ENCODE measurements around the gene GOLGA6L10. TPM values are rescaled to one million over a fixed set of nuclear protein-coding genes. Genes with fewer than 3 reads are reported as not detected.
"Not testable (repeated sequence)": the region's sequence is repeated elsewhere in the genome, so short reads cannot be mapped to it uniquely, and the experiment has no call there.

Gene GOLGA6L10
- total RNA-seq, 8 experiments from 2014 or later = 0.41 to 3.0 (median 1.3) TPM; not detected in 1

GRCh38 chr15:82365692-82366323 is 16.5 kb upstream of the GOLGA6L10 start:
- H3K4me1 ChIP-seq (replicated peaks in 1 of 2); H3K4me3 ChIP-seq; in situ Hi-C loops (cut with MboI; ENCODE audit: low pct_unique_long_range_greater_than_20kb in 2 of 9, low sequenced_read_pairs in 9 of 9, unreplicated experiment in 9 of 9); H3K27ac ChIP-seq: not testable (repeated sequence)
- WGBS, 10 experiments = no CpG with 5 or more reads among the region's 6 CpGs
- ATAC-seq (replicated peaks in 6 of 8) = peak; percentile 65 to 99 (median 82)

DNA sequence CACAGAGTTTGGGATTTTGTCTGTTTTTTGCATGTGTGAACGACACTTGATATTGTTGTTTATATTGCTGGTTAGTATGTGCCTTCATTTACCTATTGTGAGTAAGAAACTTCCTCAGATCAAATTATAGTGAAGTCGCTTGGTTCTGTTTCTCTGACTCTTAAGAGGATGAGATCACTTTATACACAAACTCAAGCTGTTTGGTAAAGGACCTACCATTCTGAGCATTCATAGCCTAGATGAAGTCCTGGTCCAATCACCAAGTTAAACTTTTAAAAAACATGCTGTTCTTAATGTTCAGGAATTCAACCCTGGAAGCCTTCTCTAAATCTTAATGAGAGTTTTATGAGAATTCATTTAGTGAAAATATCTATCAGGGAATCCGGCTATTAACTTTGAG is 15.3 kb upstream of the GOLGA6L10 start:
- in situ Hi-C loops (cut with MboI; ENCODE audit: low pct_unique_long_range_greater_than_20kb in 2 of 9, low sequenced_read_pairs in 9 of 9, unreplicated experiment in 9 of 9) = not testable (repeated sequence)
- WGBS, 10 experiments = no CpG with 5 or more reads among the region's 3 CpGs

GRCh38 chr15:82362790-82363189 is 13.5 kb upstream of the GOLGA6L10 start:
- ATAC-seq (replicated peaks in 6 of 8) = peak; percentile 31 to 89 (median 85)
- H3K27ac ChIP-seq; in situ Hi-C loops (cut with MboI; ENCODE audit: low pct_unique_long_range_greater_than_20kb in 2 of 9, low sequenced_read_pairs in 9 of 9, unreplicated experiment in 9 of 9); H3K4me3 ChIP-seq; H3K4me1 ChIP-seq (replicated peaks in 1 of 2): not testable (repeated sequence)
- WGBS, 10 experiments = no CpG with 5 or more reads among the region's 3 CpGs

More for the DNA sequence above, 15.3 kb upstream of the GOLGA6L10 start:
- ATAC-seq (replicated peaks in 6 of 8); H3K4me3 ChIP-seq; H3K4me1 ChIP-seq (replicated peaks in 1 of 2); H3K27ac ChIP-seq: not testable (repeated sequence)

DNA sequence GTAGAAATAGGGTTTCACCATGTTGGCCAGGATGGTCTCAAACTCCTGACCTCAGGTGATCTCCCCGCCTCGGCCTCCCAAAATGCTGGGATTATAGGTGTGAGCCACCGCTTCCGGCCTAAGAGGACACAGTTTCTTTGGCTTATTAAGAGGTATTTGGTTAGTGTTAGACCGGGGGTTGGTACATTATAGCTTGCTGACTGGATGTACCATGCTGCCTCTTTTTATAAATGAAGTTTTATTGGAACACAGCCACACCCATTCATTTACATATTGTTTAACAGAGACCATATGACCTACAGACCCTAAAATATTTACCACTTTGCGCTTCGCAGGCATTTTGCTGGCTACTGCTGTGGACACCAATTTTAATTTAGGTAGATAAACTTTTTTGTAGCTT is 11.3 kb upstream of the GOLGA6L10 start:
- H3K27ac ChIP-seq; H3K4me3 ChIP-seq; in situ Hi-C loops (cut with MboI; ENCODE audit: low pct_unique_long_range_greater_than_20kb in 2 of 9, low sequenced_read_pairs in 9 of 9, unreplicated experiment in 9 of 9); H3K4me1 ChIP-seq (replicated peaks in 1 of 2): not testable (repeated sequence)
- no CpG with 5 or more reads among the region's 7 CpGs for WGBS, 10 experiments
- ATAC-seq (replicated peaks in 6 of 8) = peak in 2 of 8 experiments; percentile 29 to 56

- no CpG with 5 or more reads among the region's 48 CpGs for WGBS, 10 experiments
- H3K4me3 ChIP-seq = peak overlapping the region; percentile 24 to 34 (median 28)
- ATAC-seq (replicated peaks in 6 of 8); H3K4me1 ChIP-seq (replicated peaks in 1 of 2); H3K27ac ChIP-seq; in situ Hi-C loops (cut with MboI; ENCODE audit: low pct_unique_long_range_greater_than_20kb in 2 of 9, low sequenced_read_pairs in 9 of 9, unreplicated experiment in 9 of 9): not testable (repeated sequence)
These were observed 5.8 kb upstream of the GOLGA6L10 start for GRCh38 chr15:82355055-82355454.

- no CpG with 5 or more reads among the region's 12 CpGs for WGBS, 10 experiments
- H3K27ac ChIP-seq; in situ Hi-C loops (cut with MboI; ENCODE audit: low pct_unique_long_range_greater_than_20kb in 2 of 9, low sequenced_read_pairs in 9 of 9, unreplicated experiment in 9 of 9); H3K4me1 ChIP-seq (replicated peaks in 1 of 2); H3K4me3 ChIP-seq; ATAC-seq (replicated peaks in 6 of 8): not testable (repeated sequence)
These were observed 5.3 kb upstream of the GOLGA6L10 start for GRCh38 chr15:82354546-82354945.

- H3K27ac ChIP-seq; H3K4me3 ChIP-seq; in situ Hi-C loops (cut with MboI; ENCODE audit: low pct_unique_long_range_greater_than_20kb in 2 of 9, low sequenced_read_pairs in 9 of 9, unreplicated experiment in 9 of 9); ATAC-seq (replicated peaks in 6 of 8); H3K4me1 ChIP-seq (replicated peaks in 1 of 2): not testable (repeated sequence)
- 100% methylated on average over 1 of the region's 5 CpGs; no CpG with 5 or more reads in 9 of the 10 experiments for WGBS, 10 experiments
These were observed 1.6 kb downstream of the GOLGA6L10 start for GRCh38 chr15:82347645-82348044.

DNA sequence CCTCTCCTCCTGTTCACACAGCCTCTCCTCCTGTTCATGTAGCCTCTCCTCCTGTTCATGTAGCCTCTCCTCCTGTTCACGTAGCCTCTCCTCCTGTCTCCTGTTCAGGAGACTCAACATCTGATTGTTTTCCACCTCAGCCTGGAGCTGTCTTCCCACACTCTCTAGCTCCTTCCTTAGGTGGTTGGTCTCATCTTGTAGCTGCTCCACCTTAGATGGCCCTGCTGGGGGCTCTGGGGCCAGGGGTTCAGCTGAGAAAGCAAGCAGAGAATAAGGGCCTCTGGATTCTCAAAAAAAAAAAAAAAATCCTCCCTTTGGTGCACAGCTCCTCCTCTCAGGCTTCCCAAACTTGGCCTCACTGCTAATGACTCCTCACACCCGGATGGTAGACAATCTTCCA is 4.1 kb downstream of the GOLGA6L10 start:
- H3K4me1 ChIP-seq (replicated peaks in 1 of 2); H3K4me3 ChIP-seq; H3K27ac ChIP-seq; in situ Hi-C loops (cut with MboI; ENCODE audit: low pct_unique_long_range_greater_than_20kb in 2 of 9, low sequenced_read_pairs in 9 of 9, unreplicated experiment in 9 of 9); ATAC-seq (replicated peaks in 6 of 8): not testable (repeated sequence)
- WGBS, 10 experiments = no CpG with 5 or more reads among the region's 2 CpGs

DNA sequence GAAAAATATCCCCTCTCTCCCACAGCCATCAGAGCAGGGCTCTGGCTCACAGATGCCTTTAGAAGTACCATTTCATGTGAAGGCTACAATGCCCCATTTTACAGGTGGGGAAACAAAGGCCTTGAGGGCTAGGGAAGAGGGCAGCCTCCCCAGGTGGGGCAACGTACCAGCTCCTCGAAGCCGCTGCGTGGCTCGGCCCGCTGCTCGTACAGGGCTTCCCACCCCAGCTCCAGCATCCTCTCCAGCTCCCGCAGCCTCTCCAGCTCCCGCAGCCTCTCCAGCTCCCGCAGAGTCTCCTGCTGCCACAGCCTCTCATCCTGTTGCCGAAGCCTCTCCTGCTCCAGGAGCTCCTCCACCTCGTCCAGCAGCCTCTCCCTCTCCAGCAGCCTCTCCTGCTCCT is 4.9 kb downstream of the GOLGA6L10 start:
- H3K4me1 ChIP-seq (replicated peaks in 1 of 2); H3K27ac ChIP-seq; in situ Hi-C loops (cut with MboI; ENCODE audit: low pct_unique_long_range_greater_than_20kb in 2 of 9, low sequenced_read_pairs in 9 of 9, unreplicated experiment in 9 of 9); H3K4me3 ChIP-seq; ATAC-seq (replicated peaks in 6 of 8): not testable (repeated sequence)
- WGBS, 10 experiments = no CpG with 5 or more reads among the region's 12 CpGs

- WGBS, 10 experiments = no CpG with 5 or more reads among the region's 5 CpGs
- H3K4me3 ChIP-seq; in situ Hi-C loops (cut with MboI; ENCODE audit: low pct_unique_long_range_greater_than_20kb in 2 of 9, low sequenced_read_pairs in 9 of 9, unreplicated experiment in 9 of 9); H3K27ac ChIP-seq; ATAC-seq (replicated peaks in 6 of 8); H3K4me1 ChIP-seq (replicated peaks in 1 of 2): not testable (repeated sequence)
These were observed 5.4 kb downstream of the GOLGA6L10 start for GRCh38 chr15:82343851-82344250.

- H3K4me1 ChIP-seq (replicated peaks in 1 of 2); H3K27ac ChIP-seq; H3K4me3 ChIP-seq; ATAC-seq (replicated peaks in 6 of 8); in situ Hi-C loops (cut with MboI; ENCODE audit: low pct_unique_long_range_greater_than_20kb in 2 of 9, low sequenced_read_pairs in 9 of 9, unreplicated experiment in 9 of 9): not testable (repeated sequence)
- 94 to 100% methylated on average over 1 to 3 of the region's 11 CpGs; no CpG with 5 or more reads in 8 of the 10 experiments for WGBS, 10 experiments
These were observed 6.5 kb downstream of the GOLGA6L10 start for GRCh38 chr15:82342632-82343374.

- H3K4me3 ChIP-seq; H3K4me1 ChIP-seq (replicated peaks in 1 of 2); H3K27ac ChIP-seq; ATAC-seq (replicated peaks in 6 of 8); in situ Hi-C loops (cut with MboI; ENCODE audit: low pct_unique_long_range_greater_than_20kb in 2 of 9, low sequenced_read_pairs in 9 of 9, unreplicated experiment in 9 of 9): not testable (repeated sequence)
- WGBS, 10 experiments = no CpG with 5 or more reads among the region's 8 CpGs
These were observed 10.7 kb downstream of the GOLGA6L10 start for GRCh38 chr15:82338573-82338972.

GRCh38 chr15:82338053-82338452 is 11.2 kb downstream of the GOLGA6L10 start:
- no CpG with 5 or more reads among the region's 11 CpGs for WGBS, 10 experiments
- in situ Hi-C loops (cut with MboI; ENCODE audit: low pct_unique_long_range_greater_than_20kb in 2 of 9, low sequenced_read_pairs in 9 of 9, unreplicated experiment in 9 of 9); H3K4me3 ChIP-seq; ATAC-seq (replicated peaks in 6 of 8); H3K27ac ChIP-seq; H3K4me1 ChIP-seq (replicated peaks in 1 of 2): not testable (repeated sequence)

- H3K4me3 ChIP-seq; in situ Hi-C loops (cut with MboI; ENCODE audit: low pct_unique_long_range_greater_than_20kb in 2 of 9, low sequenced_read_pairs in 9 of 9, unreplicated experiment in 9 of 9); H3K27ac ChIP-seq; H3K4me1 ChIP-seq (replicated peaks in 1 of 2); ATAC-seq (replicated peaks in 6 of 8): not testable (repeated sequence)
- WGBS, 10 experiments = no CpG with 5 or more reads among the region's 5 CpGs
These were observed 12.2 kb downstream of the GOLGA6L10 start for GRCh38 chr15:82337051-82337450.

All from motor neuron (in vitro differentiated cells).